ENCODE results near the gene SPTLC3. TPM values are rescaled to one million over a fixed set of nuclear protein-coding genes. Genes with fewer than 3 reads are reported as not detected.

The SPTLC3 gene
- total RNA-seq, 1 donor from 2014 or later: 10.6 TPM

DNA sequence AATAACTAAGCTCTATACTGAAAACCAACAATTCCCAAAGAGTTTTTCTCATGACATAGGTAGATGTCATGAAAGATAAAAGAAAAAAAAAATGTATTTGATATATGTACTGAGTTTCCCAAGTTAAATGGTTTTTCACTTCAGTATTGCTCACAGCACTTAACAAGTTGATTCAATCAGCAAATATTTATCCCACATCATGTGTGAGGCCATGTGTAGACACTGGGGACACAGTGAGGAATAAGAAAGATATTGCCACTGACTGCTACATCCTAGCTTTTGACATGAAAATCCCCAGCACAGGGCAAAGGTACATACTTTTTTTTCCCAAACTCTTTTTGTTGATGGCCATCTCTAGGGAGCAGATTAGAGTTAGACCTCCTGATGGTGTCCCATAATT is 25.3 kb downstream of the SPTLC3 start:
- peaks cover 6% of the 10 kb centered on the region for H3K36me3 Mint-ChIP-seq
- H3K27ac Mint-ChIP-seq: no peak overlapping the region
- peaks cover 7% of the 10 kb centered on the region for H3K4me1 Mint-ChIP-seq (ENCODE audit: unreplicated experiment)
- H3K4me3 Mint-ChIP-seq: no peak overlapping the region
- H3K9me3 Mint-ChIP-seq: no peaks in the 10 kb centered on the region
- H3K27me3 Mint-ChIP-seq: no peaks in the 10 kb centered on the region
- DNase-seq (ENCODE audit: extremely low spot score, unreplicated experiment): no peak
- TF ChIP-seq, protein P1, sequence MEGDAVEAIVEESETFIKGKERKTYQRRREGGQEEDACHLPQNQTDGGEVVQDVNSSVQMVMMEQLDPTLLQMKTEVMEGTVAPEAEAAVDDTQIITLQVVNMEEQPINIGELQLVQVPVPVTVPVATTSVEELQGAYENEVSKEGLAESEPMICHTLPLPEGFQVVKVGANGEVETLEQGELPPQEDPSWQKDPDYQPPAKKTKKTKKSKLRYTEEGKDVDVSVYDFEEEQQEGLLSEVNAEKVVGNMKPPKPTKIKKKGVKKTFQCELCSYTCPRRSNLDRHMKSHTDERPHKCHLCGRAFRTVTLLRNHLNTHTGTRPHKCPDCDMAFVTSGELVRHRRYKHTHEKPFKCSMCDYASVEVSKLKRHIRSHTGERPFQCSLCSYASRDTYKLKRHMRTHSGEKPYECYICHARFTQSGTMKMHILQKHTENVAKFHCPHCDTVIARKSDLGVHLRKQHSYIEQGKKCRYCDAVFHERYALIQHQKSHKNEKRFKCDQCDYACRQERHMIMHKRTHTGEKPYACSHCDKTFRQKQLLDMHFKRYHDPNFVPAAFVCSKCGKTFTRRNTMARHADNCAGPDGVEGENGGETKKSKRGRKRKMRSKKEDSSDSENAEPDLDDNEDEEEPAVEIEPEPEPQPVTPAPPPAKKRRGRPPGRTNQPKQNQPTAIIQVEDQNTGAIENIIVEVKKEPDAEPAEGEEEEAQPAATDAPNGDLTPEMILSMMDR (conservative IDR thresholded peaks at IDR 0.05): no peak

DNA sequence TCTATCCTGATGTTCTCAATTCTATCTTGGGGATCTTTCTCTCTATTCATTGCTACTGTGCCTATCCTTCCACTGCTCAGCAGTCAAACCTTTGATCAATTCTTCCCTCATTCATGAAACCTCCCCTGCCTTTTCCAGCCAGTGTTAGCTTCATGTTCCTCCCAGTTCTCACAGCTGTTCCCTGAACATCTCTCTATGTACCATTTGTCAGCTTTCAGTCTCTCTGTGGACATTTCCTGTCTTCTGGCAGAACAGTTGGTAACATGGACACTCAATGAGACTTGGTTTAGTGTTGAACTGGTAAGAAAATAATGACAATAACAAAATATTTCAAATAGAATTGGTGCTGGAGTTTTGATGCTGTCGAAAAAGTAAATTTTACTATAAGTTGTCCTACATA is 26.2 kb downstream of the SPTLC3 start:
- Mint-ChIP-seq H3K36me3 (peaks cover 6% of the 10 kb centered on the region), H3K27me3 (no peaks in the 10 kb centered on the region), H3K27ac (no peak overlapping the region), H3K4me1 (ENCODE audit: unreplicated experiment) (peaks cover 7% of the 10 kb centered on the region), H3K9me3 (no peaks in the 10 kb centered on the region), H3K4me3 (no peak overlapping the region)
- TF ChIP-seq, protein P1 (conservative IDR thresholded peaks at IDR 0.05): no peak
- DNase-seq (ENCODE audit: extremely low spot score, unreplicated experiment): no peak

DNA sequence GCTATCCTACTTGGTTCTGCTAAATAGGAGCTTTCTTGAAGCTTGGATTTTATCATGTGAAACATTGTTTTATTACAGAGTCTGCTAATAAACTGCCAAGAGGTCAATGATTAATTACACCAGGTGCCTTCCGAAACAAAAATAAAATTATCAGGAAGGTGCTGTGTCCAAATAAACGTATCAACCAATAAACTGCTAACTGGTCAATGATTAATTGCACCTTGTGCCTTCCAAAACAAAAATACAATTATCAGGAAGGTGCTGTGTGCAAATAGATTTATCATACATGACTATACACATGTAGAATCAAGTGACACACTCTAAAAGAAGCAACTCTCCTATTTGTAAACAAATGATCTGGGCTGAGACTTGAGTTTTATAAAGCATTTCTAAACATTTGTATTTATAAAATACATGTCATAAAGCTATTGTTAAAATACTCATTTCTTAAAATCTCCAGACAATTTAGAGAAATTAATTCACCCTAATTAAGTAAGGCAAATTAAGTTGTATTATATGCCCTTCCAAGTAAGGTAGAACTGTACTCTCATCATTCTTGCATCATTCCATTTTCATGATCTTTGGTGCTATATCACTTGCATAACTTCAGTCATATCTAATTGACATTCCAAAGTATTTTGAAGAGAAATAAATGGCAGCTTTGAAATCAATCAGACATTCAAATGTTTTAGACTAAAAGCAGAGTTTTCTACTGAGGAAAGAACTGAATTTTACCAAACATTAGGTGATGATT is 26.8 kb downstream of the SPTLC3 start:
- H3K4me3 Mint-ChIP-seq: no peak overlapping the region
- DNase-seq (ENCODE audit: extremely low spot score, unreplicated experiment): no peak
- H3K9me3 Mint-ChIP-seq: no peaks in the 10 kb centered on the region
- H3K4me1 Mint-ChIP-seq (ENCODE audit: unreplicated experiment): peaks cover under 1% of the 10 kb centered on the region
- TF ChIP-seq, protein P1 (conservative IDR thresholded peaks at IDR 0.05): no peak
- no peak overlapping the region for H3K27ac Mint-ChIP-seq
- H3K36me3 Mint-ChIP-seq: peaks cover 6% of the 10 kb centered on the region
- H3K27me3 Mint-ChIP-seq: no peaks in the 10 kb centered on the region

DNA sequence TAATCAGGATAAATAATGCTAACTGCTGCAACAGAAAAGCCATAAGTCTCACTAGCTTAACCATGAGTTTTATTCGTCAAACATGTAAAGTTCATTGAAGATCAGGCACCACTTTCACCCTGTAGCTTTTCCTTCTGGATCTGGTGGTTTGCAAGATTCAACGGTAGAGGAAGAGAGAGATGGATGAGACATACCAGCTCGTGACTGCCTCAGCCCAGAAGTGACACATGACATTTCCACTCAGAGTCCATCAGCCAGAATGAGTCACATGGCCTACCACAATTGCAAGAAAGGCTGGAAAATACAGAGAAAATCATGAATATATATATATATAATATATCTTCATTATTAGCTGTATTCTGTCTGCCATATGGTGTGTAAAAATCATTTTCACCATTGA is 29.0 kb downstream of the SPTLC3 start:
- TF ChIP-seq, protein P1 (conservative IDR thresholded peaks at IDR 0.05): no peak
- no peak for DNase-seq (ENCODE audit: extremely low spot score, unreplicated experiment)
- Mint-ChIP-seq H3K27ac (no peak overlapping the region), H3K4me3 (no peak overlapping the region), H3K9me3 (no peaks in the 10 kb centered on the region), H3K27me3 (no peaks in the 10 kb centered on the region), H3K36me3 (no peaks in the 10 kb centered on the region), H3K4me1 (ENCODE audit: unreplicated experiment) (no peaks in the 10 kb centered on the region)

DNA sequence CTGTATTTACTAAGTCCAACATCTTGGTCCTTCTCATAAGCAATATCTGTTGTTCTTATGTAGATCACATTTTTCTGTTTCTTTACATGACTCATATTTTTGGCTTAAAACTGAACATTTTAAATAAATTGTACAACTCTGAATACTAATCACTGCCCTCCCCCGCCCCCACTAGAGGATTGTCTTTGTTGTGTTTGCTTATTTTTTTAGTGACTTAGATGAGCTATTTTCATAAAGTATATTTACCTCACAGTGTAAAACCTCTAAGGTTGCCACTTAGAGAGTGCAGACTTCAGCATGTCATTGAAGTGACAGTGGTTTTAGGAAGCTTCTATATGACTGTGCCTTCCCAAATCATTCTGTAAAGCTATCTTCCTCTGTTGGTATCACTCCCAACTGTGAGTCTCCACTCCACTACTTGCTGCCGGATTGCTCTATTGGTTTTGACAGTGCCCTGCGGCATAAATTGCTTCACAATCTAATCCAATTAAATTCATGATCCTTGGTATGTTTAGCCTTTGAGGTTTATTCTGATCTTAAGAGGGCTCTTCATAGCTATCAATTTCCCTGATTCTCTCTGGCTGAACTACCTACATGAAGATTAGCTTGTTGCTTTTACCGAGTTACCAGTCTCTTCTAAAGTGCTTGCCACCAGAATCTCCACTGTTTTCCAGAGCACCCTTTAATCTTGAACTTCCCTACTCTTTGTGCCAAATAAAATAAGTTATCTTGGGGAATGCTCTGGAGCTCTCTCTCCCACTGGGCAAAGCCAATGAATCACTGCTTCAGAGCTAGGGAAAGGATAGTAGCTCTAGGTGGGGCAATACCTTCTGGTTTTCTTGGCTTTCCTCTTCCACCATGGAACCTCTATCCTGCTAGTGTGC is 33.0 kb downstream of the SPTLC3 start:
- no peak for DNase-seq (ENCODE audit: extremely low spot score, unreplicated experiment)
- no peaks in the 10 kb centered on the region for H3K9me3 Mint-ChIP-seq
- no peaks in the 10 kb centered on the region for H3K27me3 Mint-ChIP-seq
- H3K36me3 Mint-ChIP-seq: no peaks in the 10 kb centered on the region
- H3K4me3 Mint-ChIP-seq: no peak overlapping the region
- no peak overlapping the region for H3K27ac Mint-ChIP-seq
- H3K4me1 Mint-ChIP-seq (ENCODE audit: unreplicated experiment): no peaks in the 10 kb centered on the region
- TF ChIP-seq, protein P1 (conservative IDR thresholded peaks at IDR 0.05): no peak
